GM19328 (cell line): ENCODE results near the gene CLPX.
"Not testable (repeated sequence)": the region's sequence is repeated elsewhere in the genome, so short reads cannot be mapped to it uniquely, and the experiment has no call there.

Experiments
- ATAC-seq: cut with Tn5 transposase; IDR thresholded peaks from one replicate; pipeline ENCODE4 v1.9.1; 2021; ENCODE audit warnings: mild to moderate bottlenecking, moderate library complexity; ENCODE audit not compliant: unreplicated experiment

Gene CLPX

DNA sequence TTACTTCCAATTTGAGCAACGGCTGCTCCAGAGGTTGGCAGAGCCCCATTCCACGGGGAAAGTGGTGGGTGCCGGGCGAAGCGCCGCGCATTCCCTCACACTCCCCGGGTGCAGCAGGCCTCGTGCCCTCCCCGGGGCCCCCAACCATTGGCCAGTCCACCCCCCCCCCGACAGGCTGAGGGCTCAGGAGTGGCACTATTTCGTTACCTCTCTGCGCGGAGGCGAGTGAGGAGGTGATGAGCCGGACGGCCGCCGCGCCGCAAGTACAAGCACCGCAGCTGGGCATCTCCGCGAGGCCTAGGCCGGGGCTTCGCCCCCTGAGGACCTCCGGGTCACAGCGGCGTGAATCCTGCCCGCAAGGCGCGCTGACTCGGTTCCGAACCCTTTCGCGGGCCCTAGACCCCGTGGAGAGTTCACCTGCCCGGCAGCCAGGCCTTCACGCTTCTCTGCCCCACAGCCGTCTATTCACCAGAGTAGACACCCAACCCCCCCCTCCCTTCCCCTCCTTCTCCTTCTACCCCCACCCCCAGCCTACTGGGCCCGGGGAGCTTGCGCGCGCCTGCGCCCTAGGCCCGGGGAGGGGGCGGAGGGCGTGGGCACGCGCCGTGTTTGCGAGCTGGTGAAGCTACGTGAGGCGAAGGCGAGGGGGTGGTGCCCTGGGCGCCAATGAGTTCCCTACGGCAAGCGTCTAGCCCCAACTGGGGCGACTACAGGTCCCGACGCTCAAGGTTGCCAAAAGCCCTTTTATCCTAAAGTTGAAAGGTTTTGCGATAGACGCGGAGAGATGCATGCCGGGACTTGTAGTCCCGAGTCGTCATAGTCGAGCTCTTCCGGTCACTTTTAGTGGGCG, at the start of gene CLPX:
CLPX (minus strand) TSS at position 475 of the 850 bp plus-strand sequence; CDS start at position 286, 189 bp downstream.
- peak; percentile 79 for ATAC-seq

- no peak for ATAC-seq
Measured at GRCh38 chr15:65233696-65234095, 48.6 kb upstream of the CLPX start.

DNA sequence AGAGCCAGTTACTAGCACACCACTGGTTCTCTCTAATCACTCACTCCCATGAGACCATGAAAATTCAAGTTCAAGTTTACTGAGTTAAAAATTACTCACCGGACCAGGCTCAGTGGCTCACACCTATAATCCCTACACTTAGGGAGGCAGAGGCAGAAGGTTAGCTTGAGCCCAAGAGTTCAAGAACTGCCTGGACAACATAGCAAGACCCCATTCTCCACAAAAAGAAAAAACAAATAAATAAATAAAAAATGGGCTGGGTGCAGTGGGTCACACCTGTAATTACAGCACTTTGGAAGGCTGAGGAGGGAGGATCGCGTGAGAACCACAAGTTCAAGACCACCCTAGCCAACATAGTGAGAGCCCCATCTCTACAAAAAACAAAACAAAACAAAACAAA, 47.4 kb upstream of the CLPX start:
- no peak for ATAC-seq

DNA sequence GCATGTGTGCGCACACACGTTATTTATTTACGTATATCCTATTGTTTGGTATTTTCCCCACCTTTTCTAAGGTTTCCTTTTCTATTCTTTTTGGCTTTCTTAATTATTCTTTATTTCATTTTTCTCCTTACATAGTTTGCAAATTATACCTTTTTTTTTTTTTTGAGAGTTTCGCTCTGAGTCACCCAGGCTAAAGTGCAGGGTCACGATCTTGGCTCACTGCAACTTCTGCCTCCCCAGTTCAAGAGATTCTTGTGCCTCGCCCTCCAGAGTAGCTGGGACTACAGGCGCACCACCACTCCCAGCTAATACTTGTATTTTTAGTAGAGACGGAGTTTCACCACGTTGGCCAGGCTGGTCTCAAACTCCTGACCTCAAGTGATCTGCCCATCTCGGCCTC, 46.2 kb upstream of the CLPX start:
- no peak for ATAC-seq

- not testable (repeated sequence) for ATAC-seq
Measured at GRCh38 chr15:65226901-65227300, 41.8 kb upstream of the CLPX start.

- ATAC-seq = no peak
Measured at GRCh38 chr15:65226221-65226620, 41.1 kb upstream of the CLPX start.

GRCh38 chr15:65223996-65224395, 38.9 kb upstream of the CLPX start:
- ATAC-seq = no peak

DNA sequence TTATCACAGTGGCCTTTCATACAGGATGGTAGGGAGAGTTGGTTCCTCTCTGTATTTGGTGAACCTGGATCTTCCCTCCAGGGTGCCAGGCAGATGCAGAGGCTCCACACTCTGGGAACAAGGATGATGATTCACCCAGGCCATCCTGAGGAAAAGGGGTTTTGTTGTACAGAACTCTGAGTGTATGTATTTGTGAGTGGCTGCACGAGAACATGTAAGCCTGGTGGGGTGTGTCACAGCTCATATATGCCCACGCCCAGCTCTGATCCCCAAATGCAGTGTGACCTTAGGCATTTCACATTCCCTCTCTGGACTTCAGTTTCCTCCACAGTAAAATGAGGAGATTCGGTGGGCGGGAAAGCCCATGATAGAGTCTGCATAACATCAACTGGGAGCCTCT, 37.7 kb upstream of the CLPX start:
- ATAC-seq = no peak

DNA sequence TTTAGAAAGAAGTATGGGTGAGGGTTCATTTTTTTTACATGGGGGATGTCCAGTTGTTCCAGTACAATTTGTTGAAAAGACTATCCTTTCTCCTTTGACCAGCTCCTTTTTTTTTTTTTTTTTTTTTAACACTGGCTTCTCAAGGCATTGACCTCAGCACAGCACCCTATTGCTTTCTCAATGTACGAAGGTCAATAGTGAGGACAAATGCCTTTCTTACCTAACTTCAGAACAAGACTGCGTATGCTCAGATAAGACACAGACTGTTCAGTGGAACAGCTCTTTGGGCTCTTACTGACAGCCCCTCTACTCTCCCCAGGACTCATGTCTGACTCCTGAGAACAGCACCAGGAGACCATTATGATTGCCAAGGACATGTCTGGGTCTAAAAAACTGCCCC, 36.6 kb upstream of the CLPX start:
- ATAC-seq = no peak

- ATAC-seq = no peak
Measured at GRCh38 chr15:65219137-65219536, 34.0 kb upstream of the CLPX start.

GRCh38 chr15:65217526-65218482, 32.7 kb upstream of the CLPX start:
- ATAC-seq = no peak

GRCh38 chr15:65215496-65215895, 30.4 kb upstream of the CLPX start:
- ATAC-seq = no peak

GRCh38 chr15:65214010-65214409, 28.9 kb upstream of the CLPX start:
- ATAC-seq = no peak

DNA sequence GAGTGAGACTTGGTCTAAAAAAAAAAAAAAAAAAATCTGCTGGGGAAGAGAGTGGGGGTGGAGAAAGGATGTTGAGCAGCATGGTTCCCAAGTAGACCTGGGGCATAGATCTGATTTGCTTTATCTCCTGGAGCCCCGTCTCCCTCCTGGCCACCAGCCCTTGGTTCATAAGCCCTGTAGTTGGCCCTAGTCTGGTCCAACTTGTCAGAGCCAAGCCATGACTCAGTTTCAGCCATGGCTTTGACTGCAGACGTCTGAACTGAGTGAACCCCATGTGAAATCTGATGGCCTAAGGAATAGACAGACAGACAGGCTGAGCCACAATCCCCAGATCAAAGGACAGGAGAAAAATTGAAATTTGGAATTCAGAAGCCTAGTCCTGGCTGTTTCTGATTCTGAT, 28.1 kb upstream of the CLPX start:
- ATAC-seq = no peak

- no peak for ATAC-seq
Measured at GRCh38 chr15:65212097-65212496, 27.0 kb upstream of the CLPX start.

- ATAC-seq = no peak
Measured at GRCh38 chr15:65211482-65211982, 26.4 kb upstream of the CLPX start.

GRCh38 chr15:65210770-65211481, 25.8 kb upstream of the CLPX start, which contains the start of gene CILP:
CILP (minus strand) TSS chr15:65211473; CDS start chr15:65209755, 1,718 bp downstream.
- ATAC-seq = no peak

DNA sequence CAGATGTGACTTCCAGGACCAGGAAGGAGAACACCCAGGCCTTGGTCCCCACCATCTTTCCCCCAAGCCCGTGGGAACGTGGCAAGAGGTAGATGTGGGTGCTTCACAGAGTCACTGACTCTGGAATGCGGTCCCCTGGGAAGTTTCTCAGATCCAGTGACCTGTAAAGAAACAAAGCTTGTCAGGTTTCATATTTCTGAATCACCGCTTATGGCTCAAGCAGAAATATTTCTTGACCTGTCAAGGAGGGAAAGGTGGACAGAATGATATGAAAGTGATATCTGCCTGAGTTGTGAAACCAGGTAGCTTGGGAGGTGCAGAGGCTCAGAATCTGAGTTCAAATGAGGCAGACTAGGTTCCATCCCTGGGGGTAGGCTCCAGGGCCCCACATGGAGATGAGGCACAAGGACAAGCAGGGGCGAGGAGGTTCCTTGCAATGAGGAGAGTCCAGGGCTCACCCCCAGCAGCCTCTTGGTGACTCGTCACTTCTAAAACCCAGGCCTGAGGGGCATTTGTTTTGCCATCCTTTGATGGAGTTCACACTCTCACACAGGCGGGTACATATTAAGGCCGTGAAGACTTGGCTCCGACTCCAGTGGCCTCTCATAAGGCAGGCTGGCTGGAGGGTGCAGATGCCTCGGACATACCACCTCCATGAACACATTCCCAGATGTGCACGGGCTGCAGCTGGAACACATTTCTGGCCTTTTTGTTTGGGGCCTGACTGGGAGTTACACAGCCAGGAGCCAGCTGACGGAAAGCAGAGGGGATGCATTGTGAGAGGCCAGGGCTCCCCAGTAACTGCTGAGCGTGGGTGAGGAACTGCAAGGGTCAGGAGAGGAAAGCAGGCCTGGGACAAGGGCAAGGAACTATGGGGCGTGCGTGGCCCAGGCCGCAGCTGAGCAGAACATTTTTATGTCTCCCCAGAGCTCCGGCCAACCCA, 24.8 kb upstream of the CLPX start:
- no peak for ATAC-seq

- no peak for ATAC-seq
Measured at GRCh38 chr15:65208647-65209046, 23.5 kb upstream of the CLPX start.
